ENCODE data around the gene OPTC.
"Not testable (repeated sequence)": the region's sequence is repeated elsewhere in the genome, so short reads cannot be mapped to it uniquely, and the experiment has no call there.

OPTC gene

GRCh38 chr1:203516906-203517305 is 23.0 kb downstream of the OPTC start:
- no peak overlapping the region for H2AFZ ChIP-seq (ENCODE audit: low read depth)
- H3K9ac ChIP-seq = no peak overlapping the region
- no peak overlapping the region for H3K4me3 ChIP-seq (IDR thresholded peaks at IDR 0.05; ENCODE audit: insufficient read depth, low read depth, low read length)
- no peaks in the 10 kb centered on the region for H3K36me3 ChIP-seq (ENCODE audit: insufficient read depth)
- H3K4me1 ChIP-seq (ENCODE audit: low read depth, poor library complexity, severe bottlenecking) = no peaks in the 10 kb centered on the region
- H4K20me1 ChIP-seq (ENCODE audit: insufficient read depth) = no peaks in the 10 kb centered on the region
- no peak for TF ChIP-seq CTCF (conservative IDR thresholded peaks at IDR 0.05; ENCODE audit: low read depth, low read length)
- H3K4me2 ChIP-seq = no peak overlapping the region
- H3K27me3 ChIP-seq (ENCODE audit: insufficient read depth, low read depth) = no peaks in the 10 kb centered on the region; the same call in 1 of the 2 replicates
- H3K27ac ChIP-seq = no peak overlapping the region
- no peaks in the 10 kb centered on the region for H3K79me2 ChIP-seq (ENCODE audit: insufficient read depth, low read depth)

GRCh38 chr1:203517426-203518110 is 23.6 kb downstream of the OPTC start:
- no peaks in the 10 kb centered on the region for H4K20me1 ChIP-seq (ENCODE audit: insufficient read depth)
- no peaks in the 10 kb centered on the region; the same call in 1 of the 2 replicates for H3K27me3 ChIP-seq (ENCODE audit: insufficient read depth, low read depth)
- no peaks in the 10 kb centered on the region for H3K36me3 ChIP-seq (ENCODE audit: insufficient read depth)
- no peak overlapping the region for H3K4me3 ChIP-seq (IDR thresholded peaks at IDR 0.05; ENCODE audit: insufficient read depth, low read depth, low read length)
- no peak overlapping the region for H3K4me2 ChIP-seq
- H3K79me2 ChIP-seq (ENCODE audit: insufficient read depth, low read depth) = no peaks in the 10 kb centered on the region
- H3K9ac ChIP-seq = no peak overlapping the region
- TF ChIP-seq CTCF (conservative IDR thresholded peaks at IDR 0.05; ENCODE audit: low read depth, low read length) = no peak
- no peak overlapping the region for H2AFZ ChIP-seq (ENCODE audit: low read depth)
- H3K4me1 ChIP-seq (ENCODE audit: low read depth, poor library complexity, severe bottlenecking) = no peaks in the 10 kb centered on the region
- H3K27ac ChIP-seq = no peak overlapping the region

- not testable (repeated sequence) for H3K4me1 ChIP-seq (ENCODE audit: low read depth, poor library complexity, severe bottlenecking); H3K36me3 ChIP-seq (ENCODE audit: insufficient read depth); H3K4me2 ChIP-seq; H3K27me3 ChIP-seq (ENCODE audit: insufficient read depth, low read depth); H4K20me1 ChIP-seq (ENCODE audit: insufficient read depth); H3K27ac ChIP-seq; H3K79me2 ChIP-seq (ENCODE audit: insufficient read depth, low read depth); H3K9ac ChIP-seq; H3K4me3 ChIP-seq (IDR thresholded peaks at IDR 0.05; ENCODE audit: insufficient read depth, low read depth, low read length); H2AFZ ChIP-seq (ENCODE audit: low read depth)
Observed at GRCh38 chr1:203518139-203518538, 24.2 kb downstream of the OPTC start.

- Histone ChIP-seq H3K79me2 (ENCODE audit: insufficient read depth, low read depth) (no peaks in the 10 kb centered on the region), H3K27me3 (ENCODE audit: insufficient read depth, low read depth) (no peaks in the 10 kb centered on the region; the same call in 1 of the 2 replicates), H4K20me1 (ENCODE audit: insufficient read depth) (no peaks in the 10 kb centered on the region), H3K27ac (no peak overlapping the region), H3K4me3 (IDR thresholded peaks at IDR 0.05; ENCODE audit: insufficient read depth, low read depth, low read length) (no peak overlapping the region), H3K9ac (no peak overlapping the region), H3K4me1 (ENCODE audit: low read depth, poor library complexity, severe bottlenecking) (no peaks in the 10 kb centered on the region), H3K36me3 (ENCODE audit: insufficient read depth) (no peaks in the 10 kb centered on the region), H2AFZ (ENCODE audit: low read depth) (no peak overlapping the region), H3K4me2 (no peak overlapping the region)
- no peak for TF ChIP-seq CTCF (conservative IDR thresholded peaks at IDR 0.05; ENCODE audit: low read depth, low read length)
Observed at GRCh38 chr1:203518541-203518940, 24.6 kb downstream of the OPTC start.

- Histone ChIP-seq H3K4me2 (no peak overlapping the region), H3K27me3 (ENCODE audit: insufficient read depth, low read depth) (no peaks in the 10 kb centered on the region; the same call in 1 of the 2 replicates), H3K79me2 (ENCODE audit: insufficient read depth, low read depth) (no peaks in the 10 kb centered on the region), H3K27ac (no peak overlapping the region), H2AFZ (ENCODE audit: low read depth) (no peak overlapping the region), H3K36me3 (ENCODE audit: insufficient read depth) (no peaks in the 10 kb centered on the region), H3K9ac (no peak overlapping the region), H3K4me3 (IDR thresholded peaks at IDR 0.05; ENCODE audit: insufficient read depth, low read depth, low read length) (no peak overlapping the region), H3K4me1 (ENCODE audit: low read depth, poor library complexity, severe bottlenecking) (no peaks in the 10 kb centered on the region), H4K20me1 (ENCODE audit: insufficient read depth) (no peaks in the 10 kb centered on the region)
- no peak for TF ChIP-seq CTCF (conservative IDR thresholded peaks at IDR 0.05; ENCODE audit: low read depth, low read length)
Observed at GRCh38 chr1:203519053-203519840, 25.3 kb downstream of the OPTC start.

Data from KMS-11 (cell line).